Brain pericyte (primary cell): Measurements from ENCODE around the gene THSD4.
"Not testable (repeated sequence)": the region's sequence is repeated elsewhere in the genome, so short reads cannot be mapped to it uniquely, and the experiment has no call there.

Experiments used
- DNase-seq: peaks from one replicate; pipeline ENCODE4 v3.0.0-alpha.2; 2012; ENCODE audit warnings: low read depth, low spot score

The THSD4 gene

GRCh38 chr15:71654042-71654719 is 538.9 kb downstream of the THSD4 start:
- DNase-seq = no peak

- no peak for DNase-seq
Measured at GRCh38 chr15:71654720-71655174, 539.5 kb downstream of the THSD4 start.

- no peak for DNase-seq
Measured at GRCh38 chr15:71656425-71656824, 541.2 kb downstream of the THSD4 start.

GRCh38 chr15:71657141-71657540 is 541.9 kb downstream of the THSD4 start:
- no peak for DNase-seq

GRCh38 chr15:71658036-71658435 is 542.8 kb downstream of the THSD4 start:
- no peak for DNase-seq

GRCh38 chr15:71658827-71659729 is 543.8 kb downstream of the THSD4 start:
- no peak for DNase-seq

GRCh38 chr15:71659730-71660067 is 544.4 kb downstream of the THSD4 start:
- no peak for DNase-seq

- DNase-seq = no peak
Measured at GRCh38 chr15:71660501-71660900, 545.2 kb downstream of the THSD4 start.

GRCh38 chr15:71662306-71662705 is 547.0 kb downstream of the THSD4 start:
- no peak for DNase-seq

GRCh38 chr15:71664622-71665021 is 549.4 kb downstream of the THSD4 start:
- DNase-seq = no peak

- no peak for DNase-seq
Measured at GRCh38 chr15:71666763-71667620, 551.7 kb downstream of the THSD4 start.

GRCh38 chr15:71669688-71670087 is 554.4 kb downstream of the THSD4 start:
- DNase-seq = no peak

- not testable (repeated sequence) for DNase-seq
Measured at GRCh38 chr15:71670222-71670621, 555.0 kb downstream of the THSD4 start.

GRCh38 chr15:71674354-71674753 is 559.1 kb downstream of the THSD4 start:
- DNase-seq = no peak

GRCh38 chr15:71677352-71677751 is 562.1 kb downstream of the THSD4 start:
- DNase-seq = no peak

GRCh38 chr15:71677766-71678165 is 562.5 kb downstream of the THSD4 start:
- DNase-seq = no peak

- DNase-seq = no peak
Measured at GRCh38 chr15:71678191-71678590, 562.9 kb downstream of the THSD4 start.

GRCh38 chr15:71678605-71679004 is 563.3 kb downstream of the THSD4 start:
- DNase-seq = no peak

- DNase-seq = no peak
Measured at GRCh38 chr15:71679223-71679792, 564.0 kb downstream of the THSD4 start.

GRCh38 chr15:71679793-71680353 is 564.6 kb downstream of the THSD4 start:
- DNase-seq = no peak

- no peak for DNase-seq
Measured at GRCh38 chr15:71682001-71682400, 566.7 kb downstream of the THSD4 start.
